GM19467 (cell line): ENCODE measurements around the gene SOST.

Experiments used
- ATAC-seq: cut with Tn5 transposase; IDR thresholded peaks from one replicate; pipeline ENCODE4 v1.9.1; 2021; ENCODE audit warnings: mild to moderate bottlenecking, moderate library complexity; ENCODE audit not compliant: unreplicated experiment

SOST gene

DNA sequence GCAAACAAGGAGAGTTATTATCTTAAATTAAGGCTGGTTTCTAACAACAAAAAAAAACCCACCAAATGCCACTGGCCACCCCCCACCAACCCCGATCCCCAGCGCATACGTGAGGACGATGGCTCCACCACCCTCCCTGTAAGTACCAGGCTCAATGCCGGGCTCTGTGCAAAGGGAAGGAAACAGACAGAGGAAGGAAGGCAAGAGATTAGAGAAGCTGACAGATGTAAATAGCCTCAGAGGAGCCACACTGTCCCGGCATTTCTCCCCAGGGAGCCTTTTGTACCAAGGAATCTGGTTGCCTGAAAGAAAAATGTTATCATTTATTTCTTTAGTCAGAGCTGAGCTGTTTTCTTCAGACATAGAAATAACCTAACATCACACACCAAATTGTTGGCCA is 13.1 kb downstream of the SOST start:
- ATAC-seq: no peak

DNA sequence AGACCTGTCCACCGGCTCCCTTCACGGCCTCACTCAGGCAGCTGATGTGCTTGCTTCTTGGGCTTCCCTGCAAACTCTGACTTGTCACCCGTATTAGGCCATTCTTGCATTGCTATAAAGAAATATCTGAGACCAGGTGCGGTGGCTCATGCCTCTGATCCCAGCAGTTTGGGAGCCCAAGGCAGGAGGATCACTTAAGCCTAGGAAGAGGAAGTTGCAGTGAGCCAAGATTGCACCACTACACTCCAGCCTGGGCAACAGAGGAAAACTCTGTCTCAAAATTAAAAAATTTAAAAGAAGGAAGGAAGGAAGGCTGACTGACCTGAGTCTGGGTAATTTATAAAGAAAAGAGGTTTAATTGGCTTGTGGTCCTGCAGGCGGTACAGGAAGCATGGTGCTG is 17.0 kb downstream of the SOST start:
- ATAC-seq: no peak

DNA sequence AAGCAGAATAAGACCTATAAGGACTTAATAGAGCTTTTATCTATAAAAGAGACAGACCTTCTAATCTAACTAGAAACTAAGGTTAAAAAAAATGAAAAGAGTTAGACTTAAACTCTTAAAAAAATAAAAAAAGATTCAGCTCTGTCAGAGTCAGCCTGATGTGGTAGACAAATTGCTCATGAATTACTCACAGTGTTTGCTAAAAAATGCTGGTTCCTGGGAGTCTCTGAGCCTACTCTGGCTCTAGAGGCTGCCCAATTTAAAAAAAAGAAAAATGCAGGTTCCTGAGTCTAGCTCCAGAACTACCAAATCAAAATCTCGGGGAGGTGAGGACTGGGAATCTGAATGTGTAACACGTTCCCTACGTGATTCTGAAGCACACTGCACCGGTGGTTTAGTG is 18.1 kb downstream of the SOST start:
- ATAC-seq: no peak

DNA sequence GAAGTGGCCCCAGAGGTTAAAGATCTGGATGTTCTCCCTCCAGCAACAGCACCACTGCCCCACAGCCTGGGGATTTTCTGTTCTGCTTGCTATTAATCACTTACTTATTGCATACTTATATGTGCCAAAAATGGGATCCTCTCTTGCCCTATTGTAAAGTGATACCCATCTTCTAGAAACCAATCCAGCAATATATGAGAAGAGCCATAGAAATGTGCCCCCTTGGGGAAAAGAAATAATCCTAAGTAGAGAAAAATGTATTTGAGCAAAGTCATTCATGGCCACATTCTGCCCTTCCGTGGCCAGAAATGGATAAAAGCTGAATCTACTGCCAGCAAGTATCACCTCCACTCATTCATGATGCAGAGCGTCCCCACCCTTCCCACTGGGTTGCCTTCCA is 20.9 kb downstream of the SOST start:
- ATAC-seq: no peak

DNA sequence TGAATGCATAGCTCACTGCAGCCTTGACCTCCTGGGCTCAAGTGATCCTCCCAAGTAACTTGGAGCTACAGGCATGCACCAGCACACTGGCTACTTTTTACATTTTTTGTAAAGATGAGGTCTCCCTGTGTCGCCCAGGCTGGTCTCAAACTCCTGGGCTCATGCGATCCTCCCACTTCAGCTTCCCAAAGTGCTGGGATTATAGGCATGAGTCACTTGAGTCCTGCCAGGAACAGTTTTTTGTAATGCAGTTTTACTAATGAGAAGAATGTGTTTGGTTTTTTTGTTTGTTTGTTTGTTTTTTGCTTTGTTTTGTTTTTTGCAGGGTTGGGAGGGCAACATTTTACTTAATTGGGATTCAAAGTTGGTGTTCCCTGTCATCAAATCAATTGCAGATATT is 22.2 kb downstream of the SOST start:
- no peak for ATAC-seq

DNA sequence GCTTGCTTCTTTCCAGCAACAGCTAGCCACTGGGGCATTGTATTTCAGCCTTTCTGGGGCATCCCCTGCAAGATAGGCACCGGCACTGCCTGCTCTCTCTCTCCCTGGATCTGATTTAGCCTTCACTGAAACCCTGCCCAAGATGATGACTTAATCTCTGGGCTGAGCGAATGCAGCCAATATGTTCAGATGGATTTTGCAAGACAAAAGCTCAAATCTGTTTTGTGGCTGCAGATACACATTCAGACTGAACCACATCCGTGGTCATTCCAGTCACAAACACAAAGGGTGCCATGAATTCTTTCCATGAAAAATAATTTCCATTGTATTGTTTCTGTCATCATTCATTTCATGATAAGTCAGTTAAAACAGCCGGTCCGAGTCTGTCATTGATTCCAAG is 24.2 kb downstream of the SOST start:
- ATAC-seq: no peak

DNA sequence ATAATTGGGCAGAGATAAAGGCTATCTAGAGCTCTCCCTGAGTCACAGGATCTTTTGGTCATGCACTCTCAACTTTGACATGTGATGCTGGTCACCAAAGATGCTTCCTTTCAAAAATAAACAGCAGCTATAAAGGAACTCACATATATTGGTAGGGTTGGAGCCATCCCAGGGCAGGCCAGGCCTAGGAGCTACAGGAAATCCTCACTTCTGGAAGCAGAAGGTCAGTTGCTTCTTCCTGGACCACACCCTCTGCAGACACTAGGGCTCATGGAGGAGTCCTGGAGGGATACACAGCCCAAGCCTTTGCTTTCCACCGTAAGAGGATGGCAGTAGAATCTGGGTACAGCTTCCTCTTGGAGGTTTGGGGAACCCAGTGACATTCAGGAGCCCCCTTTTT is 24.6 kb downstream of the SOST start:
- ATAC-seq: no peak

DNA sequence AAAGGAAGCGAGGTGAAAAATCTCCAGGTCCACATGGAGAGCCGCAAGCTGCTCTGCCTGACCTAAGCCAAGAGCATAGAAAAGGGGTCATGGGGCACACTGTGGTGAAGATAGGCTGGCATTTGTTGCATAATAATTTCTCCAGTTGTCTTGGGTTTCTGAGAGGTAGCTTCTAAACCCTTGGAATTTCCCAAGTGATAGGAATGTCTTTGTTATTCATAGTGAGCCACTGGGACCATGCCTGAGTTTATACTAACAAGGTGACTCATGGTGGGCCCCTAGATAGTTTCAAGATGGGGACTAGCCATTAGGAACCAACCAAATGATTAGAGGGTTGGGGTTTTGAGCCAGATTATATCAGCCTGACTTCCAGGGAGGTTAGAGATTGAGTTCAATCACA is 25.6 kb downstream of the SOST start:
- no peak for ATAC-seq

DNA sequence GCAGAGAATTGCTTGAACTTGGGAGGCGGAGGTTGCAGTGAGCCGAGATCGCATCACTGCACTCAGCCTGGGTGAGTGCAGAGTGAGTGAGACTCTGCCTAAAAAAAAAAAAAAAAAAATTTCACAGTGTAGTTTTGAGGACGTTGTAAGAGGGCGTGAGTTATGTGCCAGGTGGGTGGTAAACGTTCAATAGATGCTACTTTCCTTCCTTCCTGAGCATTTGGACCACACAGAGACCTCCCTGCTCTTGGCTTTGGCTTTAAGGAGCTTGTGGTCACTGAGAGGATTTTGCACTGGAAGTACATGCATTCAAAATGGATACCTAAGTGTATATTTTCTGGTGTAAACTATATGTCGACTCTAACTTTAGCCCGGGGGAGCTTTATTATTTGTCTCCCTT is 30.5 kb downstream of the SOST start:
- ATAC-seq: no peak

DNA sequence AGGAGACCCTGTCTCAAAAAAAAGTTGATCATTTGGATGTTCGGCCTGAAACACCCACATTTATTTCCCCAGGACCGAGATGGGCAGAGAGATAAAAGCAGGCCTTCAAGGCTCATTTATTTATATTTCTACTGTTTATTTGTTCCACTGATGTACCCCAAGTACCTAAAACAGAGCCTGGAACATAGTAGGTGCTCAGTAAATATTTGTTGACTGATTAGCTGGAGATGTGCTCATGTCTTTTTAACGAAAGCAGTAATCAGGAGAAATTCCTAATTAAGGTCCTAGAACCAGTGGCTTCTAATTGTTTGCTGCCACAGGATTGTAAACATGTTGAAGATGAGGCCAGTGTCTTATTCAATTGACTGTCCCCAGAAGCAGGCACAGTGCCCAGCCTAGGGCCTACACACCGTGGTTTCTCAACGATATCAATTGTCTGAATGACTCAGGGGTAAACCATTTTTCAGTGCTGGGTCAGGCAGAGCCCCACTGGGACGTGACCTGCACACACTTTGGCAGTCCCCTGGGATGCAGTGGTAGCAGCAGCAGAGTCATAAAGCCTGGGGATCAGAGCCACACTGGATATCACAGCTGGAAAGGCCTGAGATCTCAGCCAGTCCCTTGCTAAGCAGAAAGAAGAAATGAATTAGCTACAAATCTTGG is 34.8 kb downstream of the SOST start:
- ATAC-seq: no peak

DNA sequence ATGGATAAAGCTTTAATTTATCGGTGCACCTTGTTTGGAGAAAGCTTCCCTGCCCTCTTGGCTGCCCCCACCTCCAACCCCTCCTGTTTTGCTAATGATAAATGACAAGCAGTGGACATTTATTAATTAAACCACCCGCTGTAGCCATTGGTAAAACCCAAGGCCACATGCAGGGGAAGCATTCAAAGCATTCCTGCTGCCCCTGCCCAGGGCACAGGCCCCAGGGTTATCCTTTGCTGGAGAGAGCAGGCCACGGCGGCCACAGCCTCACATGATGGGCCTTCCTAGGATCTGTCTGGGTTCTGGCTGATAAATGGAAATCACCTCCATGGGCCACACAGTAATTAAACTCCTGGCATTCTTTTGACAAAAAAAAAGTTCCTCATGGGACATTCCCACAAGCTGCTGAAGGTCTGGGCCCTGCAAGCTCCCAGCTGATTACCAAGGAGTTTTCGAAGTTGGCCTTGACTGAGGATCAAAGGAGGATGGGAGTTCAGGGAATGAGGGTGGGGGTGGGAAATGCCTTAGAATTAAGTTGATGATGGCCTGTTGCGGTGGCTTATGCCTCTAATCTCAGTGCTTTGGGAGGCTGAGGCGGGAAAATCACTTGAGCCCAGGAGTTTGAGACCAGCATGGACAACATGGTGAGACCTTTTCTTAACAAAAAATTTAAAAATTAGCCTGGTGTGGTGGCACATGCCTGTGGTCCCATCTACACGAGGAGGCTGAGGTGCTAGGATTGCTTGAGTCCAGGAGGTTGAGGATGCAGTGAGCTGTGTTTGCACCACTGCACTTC is 35.5 kb downstream of the SOST start:
- ATAC-seq: no peak

DNA sequence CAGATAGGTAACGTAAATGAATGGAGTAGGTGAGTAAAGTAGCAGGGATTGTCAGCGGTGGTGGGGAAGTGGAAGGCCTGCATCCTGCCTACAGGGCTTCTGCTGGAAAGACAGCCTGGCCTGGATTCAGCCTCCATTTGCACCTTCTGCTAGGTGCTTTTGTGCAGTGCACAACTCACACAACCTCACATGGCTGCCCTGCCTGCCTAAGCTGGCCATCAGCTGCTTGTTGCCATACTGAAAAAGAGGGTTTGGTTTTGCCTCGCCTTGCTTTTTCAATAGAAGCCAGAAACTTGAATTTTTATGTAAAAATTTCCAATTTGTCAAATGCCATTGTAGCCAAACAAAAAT is 36.3 kb downstream of the SOST start:
- ATAC-seq: no peak

DNA sequence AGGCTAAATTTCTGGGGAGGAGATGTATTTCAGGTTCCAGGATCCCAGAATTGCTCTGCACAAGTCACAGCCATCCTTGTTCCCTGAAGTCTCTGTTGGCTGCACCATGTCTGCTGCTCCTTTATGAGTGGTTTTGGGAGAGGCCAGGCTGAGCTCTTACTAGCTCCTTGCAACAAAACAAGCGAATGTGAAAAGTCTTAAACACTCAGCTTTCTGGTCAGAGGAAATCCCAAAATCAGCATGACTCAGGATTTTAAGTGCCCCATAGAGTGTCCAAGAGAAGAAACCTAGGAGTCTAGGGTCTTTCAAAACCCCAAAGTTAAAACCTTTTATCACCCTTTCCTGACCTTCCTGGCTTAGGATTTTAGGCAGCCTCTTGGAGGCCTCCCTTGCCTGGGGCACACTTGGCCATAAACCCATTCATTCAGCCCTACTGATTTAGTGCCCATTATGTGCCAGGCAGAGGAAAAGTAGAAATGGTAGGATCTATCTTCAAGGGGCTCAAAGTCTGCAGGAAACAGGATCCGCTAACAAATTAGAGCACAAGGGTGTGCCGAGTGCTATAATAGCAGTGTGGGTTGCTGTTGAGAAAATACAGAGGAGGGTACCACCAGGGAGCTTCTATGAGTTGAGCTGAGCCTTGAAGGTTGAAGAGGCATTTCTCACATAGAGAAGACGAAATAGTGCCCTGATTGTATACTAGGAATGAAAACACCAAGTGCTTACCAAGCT is 36.9 kb downstream of the SOST start:
- ATAC-seq: no peak

DNA sequence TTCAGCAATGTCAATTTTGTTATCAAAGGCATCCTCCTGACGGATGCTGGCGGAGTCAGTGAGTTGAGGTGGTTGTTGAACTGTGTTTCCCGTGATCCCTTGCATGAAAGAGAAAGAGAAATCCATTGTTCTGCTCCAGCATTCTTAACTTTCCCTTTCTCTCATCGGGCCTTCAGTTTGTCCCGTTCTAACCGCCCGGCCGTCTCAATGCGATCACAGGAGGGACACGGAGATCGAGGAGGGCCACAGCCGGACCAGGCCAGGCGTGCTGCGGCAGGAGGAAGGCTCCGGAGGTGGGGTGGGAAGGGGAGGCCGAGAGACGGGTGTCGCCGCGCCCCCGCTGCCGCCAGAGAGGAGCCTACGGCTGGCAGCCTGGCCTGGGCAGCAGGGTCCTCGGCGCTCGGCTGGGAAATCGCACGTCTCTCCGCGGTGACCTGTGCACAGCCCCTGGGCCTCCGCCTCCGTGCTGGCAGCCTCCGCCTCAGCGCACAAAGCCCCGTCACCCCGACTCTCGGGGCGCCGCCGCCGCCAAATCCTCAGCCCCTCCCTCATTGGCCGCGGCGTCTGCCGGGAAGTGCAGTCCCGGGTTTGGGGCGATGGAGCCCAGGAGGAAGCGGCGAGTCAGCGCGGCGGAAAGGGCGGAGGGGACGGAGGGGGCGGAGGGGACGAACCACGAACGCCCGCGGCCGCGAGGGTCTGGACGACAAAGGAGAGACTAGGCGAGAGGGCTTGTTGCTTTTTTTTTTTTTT is 38.1 kb downstream of the SOST start:
- ATAC-seq: peak; percentile 65

DNA sequence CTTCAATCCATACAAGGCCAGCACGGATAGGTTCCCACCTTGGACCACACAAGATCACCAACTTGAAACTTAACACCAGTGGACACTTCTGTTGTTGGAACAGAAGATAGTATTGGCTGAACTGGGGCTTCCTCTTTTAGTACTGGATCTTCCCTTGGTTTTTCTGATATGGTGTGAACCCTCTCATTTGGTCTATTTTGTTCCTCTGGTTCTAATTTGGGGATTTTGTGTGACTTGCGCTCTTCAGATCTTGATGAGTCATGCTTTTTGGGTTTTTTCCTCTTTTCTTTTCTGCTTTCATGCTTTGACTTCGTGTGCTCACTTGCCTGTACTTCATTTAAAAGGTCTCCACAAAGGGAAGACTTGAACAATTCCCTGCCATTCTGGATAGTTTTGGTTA is 39.0 kb downstream of the SOST start:
- ATAC-seq: no peak

DNA sequence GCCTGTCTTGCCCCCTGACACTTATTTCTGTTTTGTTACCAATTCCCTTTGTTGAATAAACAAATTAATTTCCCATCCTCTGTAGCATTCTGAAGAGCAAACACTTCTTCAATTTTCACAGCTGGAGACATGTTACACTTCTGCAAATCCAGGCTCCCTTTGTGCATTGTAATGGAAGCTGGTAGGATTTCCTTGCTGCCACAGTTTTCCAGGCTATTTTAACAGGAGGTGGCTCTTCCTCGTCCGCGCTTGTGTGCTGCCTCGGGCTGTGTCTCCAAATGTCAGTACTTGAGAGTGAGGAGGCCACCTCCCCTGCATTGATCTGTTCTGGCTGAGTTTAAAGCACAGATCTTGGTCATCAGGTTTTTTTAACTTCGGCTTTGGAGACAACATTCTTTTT is 40.0 kb downstream of the SOST start:
- ATAC-seq: no peak

DNA sequence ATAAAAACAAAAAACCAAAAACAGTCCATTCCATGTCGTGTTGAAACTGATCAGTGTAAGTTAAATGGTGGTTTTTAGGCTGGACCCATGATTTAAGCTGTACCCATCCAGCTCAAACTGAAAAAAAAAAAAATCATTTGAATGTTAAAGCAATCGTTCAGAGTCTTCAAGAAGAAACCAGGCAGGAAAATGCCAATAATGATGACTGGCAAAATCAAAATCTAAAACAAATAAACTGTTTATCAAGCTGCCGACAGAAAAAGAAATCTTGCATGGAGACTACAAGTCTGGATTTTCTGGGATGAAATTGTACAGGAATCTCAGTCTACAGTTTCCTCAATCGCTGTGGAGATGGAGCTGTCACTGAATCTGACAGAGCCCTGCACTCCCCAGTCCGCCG is 40.7 kb downstream of the SOST start:
- ATAC-seq: no peak

DNA sequence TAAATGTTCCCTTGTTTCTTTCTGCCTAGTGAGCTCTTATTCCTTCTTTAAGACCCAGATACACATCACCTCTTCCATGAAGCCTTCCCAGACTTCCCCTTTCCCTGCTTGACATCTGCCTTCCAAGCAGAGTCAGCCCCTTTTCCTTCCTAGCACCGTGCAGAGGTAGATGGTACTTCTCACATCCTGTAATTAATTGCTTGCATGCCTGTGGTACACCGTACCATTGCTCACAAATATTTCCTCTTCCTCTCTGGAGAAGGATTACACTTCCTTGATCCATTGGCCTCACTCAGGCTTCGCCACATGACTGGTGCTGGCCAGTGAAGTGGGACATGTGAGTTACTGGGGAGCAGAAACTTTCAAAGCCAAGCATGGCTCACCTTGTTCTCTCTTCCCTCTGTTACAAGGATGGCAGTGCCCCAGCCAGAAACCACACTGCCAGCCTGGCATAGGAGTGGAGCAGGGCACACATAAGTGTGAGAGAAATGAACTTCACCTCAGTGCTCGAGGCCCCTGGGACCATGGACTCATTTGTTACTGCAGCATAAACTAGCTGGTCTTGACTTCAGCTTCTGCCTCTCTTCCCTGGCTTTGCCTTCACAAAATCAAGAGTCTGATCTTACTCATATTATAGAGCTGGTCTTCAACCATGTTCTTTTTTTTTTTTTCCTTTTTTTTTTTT is 44.0 kb downstream of the SOST start:
- ATAC-seq: no peak

DNA sequence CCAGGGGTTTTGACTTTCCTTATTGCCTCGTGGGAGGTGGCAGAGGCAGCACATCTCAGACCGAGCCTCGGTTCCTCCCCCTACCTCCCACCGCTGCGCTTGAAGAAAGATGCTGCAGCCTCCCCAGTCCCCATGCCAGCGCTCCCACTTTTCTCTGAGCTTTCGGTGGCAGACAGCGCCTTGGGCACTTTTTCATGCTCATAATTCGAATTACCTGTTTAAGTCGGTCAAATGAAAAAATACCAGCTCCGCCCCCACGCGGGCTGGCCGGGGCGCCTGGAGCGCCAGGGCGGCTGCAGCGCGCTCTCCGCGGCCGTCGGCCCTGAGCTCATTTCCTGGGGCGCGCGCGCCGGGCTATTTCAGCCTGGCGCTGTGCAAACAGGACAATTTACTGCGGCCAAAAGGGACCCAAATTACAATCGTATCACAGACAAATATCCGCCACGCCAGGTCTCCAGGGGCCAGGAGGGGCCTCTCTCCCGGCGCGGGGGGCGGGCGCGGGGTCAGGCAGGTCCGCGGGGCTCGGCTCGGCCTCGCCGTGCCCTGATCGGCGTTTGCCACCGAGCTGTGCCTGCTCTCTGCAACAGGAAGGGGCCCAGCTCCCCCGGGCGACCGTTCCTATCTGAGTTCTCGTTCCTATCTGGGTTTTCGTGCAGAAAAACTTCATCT is 45.0 kb downstream of the SOST start:
- ATAC-seq: no peak

DNA sequence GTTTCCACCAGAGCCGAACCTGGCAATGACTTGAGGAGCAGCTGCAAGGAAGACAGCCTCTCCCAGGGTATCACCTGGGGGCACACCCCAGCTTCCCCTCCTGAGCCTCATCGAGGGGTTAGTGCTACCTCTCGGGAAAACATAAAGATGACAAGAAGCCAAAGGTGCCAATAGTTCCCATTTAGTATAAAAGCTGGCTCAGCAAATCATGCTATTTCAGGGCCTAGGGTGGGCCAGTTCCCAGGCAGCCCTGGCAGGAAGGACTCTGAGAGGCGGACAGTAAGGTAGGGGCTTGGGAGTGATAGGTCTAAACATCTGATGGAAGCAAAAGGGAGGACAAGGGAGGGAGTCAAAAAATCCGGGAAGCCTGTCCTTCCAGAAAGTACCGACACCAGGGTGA is 46.2 kb downstream of the SOST start:
- no peak for ATAC-seq
